NCI-H1092 treated with DMSO at 0.1 percent for 48 hours (cell line): ENCODE measurements around the gene TBC1D22A.

Source experiments
- DNase-seq: peaks from one replicate; lab custom pipeline; 2025; lab: John Stamatoyannopoulos, UW

TBC1D22A gene

GRCh38 chr22:46958191-46958590 lies 195.7 kb downstream of the TBC1D22A start:
- no peak for DNase-seq

DNA sequence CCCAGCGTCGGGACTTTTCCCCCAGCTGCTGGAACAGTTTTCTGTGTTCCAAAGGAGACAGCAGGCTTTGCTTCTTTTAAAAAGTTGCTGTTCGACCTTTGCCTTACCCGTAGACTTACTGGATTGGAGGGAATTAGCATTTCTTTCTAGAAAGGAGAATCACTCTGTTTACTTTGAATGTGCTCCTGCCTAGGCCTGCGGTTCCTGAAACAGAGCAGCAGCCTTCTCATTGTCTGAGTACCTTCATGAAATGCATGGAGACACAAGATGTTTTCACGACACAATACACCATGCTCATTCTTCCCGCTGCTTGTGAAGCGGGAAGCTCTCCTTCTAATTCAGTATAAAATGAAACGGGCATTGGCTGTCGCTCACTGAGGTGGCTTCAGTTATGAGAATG lies 196.2 kb downstream of the TBC1D22A start:
- DNase-seq, result no peak

- DNase-seq, result no peak
These were observed 196.9 kb downstream of the TBC1D22A start for GRCh38 chr22:46959369-46959768.

DNA sequence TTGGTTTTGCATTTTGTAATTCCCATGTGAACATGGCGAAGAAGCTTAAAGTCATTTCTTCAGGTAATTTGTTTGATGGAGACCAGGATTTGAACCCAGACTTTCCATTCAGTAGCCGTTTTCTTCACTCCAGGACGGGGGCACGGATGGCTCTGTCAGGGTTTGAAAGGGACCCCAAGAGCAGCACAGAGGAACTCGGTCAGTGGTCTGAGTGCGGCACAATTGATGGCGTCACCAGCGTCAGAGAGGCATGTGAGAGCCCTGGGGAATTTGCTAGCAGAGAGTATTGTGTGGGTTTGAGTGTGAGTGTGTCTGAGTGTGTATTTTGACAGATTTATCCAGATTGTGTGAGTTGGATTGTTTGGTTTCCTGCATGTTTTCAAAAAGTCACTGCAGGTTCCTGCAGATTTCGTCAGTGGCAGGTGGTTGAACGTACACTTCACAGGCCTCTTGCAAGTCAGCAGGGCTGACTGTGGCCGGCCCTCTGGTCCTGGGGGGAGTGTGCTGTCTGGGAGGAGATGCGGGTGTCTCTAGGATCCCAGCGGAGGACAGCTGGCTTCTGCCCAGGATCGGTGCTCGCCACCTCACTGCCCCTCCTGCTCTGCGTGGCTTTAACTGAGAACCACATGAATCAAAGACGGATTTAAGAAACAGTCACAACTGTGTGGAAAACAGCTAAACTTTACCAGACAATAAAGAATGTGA lies 199.3 kb downstream of the TBC1D22A start:
- DNase-seq, result no peak

- no peak for DNase-seq
These were observed 200.0 kb downstream of the TBC1D22A start for GRCh38 chr22:46962406-46962805.

GRCh38 chr22:46963672-46964545 lies 201.5 kb downstream of the TBC1D22A start:
- peak; percentile 71 for DNase-seq

DNA sequence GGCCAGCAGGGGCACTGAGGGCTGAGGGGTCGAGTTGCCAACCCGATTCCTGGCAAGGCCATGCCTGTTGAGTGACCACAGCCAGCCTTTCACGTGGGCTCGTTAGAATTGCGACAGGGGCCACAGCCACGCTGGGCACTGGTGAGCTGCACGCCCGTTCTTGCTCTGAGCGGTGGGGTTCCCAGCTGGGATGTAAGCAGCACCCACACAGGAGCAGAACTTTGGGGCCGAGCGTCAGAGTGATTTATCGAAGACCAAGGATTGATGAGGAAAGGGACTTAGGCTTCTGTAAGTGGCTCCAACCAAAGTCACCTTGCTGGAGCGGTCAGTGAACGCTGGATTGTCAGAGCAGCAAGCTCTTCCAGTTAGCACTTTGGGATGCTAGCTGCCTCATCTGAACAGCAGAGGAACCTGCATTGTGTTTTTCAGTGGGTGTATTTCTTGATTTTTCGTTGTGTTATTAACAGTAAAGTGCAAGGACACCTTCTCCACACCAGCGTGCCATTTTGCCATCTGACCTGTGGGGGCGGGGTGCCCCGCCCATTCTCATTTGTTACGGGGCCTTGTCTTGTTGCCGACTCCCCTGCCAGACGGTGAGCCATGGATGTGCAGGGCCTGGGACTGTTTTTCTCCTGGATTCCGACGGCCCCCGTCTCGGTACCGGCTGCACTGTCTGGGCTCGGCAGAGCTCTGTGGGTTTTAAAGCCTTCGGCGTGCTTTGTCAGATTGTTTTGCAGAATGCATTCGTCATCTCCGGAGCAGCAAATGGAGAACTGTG lies 202.5 kb downstream of the TBC1D22A start:
- DNase-seq, result no peak

DNA sequence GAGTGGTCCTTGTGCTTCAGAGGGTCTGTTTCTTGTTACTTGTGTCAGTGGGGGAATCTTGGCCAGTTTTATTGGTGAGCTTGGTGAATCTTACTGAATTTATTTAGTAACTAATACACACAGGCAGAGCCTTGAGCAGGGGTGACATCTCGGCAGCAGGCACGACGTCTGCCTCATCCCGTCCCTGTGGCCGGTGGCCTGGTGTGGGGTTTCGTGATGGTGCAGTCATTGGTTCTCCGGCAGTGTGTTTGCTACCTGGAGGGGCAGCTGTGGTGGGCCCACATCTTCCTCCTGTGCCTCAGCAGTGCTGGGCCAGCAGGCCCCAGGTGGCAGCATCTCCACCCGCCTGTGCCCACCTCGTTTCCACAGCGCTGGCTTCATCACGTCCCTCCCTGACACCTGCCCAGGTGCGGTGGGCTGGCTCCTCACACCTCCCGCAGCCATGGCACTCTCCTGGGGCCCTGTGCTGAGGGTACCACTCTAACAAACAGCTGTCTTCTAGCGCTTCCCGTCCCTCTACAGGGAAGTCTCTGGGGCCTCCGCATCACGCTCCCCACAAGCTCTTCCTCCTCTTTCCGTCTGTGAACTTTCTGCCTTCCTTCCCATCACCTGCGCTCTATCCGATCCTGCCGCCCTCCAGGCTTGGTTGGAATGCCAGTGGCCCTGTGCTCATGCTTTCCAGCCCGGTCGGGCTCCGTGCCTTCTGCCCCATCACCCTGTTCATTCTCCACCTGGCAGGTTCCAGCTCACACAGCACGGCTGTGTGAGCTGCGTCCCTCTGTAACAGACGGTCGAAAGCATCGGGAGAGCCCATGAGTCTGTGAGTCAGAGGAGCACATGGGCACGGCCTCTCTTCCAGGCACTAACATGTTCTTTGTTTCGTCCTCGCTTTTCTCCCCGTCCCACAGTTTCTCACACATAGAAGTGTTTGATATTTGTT lies 203.4 kb downstream of the TBC1D22A start:
- DNase-seq, result no peak

GRCh38 chr22:46966495-46966845 lies 204.0 kb downstream of the TBC1D22A start:
- no peak for DNase-seq

DNA sequence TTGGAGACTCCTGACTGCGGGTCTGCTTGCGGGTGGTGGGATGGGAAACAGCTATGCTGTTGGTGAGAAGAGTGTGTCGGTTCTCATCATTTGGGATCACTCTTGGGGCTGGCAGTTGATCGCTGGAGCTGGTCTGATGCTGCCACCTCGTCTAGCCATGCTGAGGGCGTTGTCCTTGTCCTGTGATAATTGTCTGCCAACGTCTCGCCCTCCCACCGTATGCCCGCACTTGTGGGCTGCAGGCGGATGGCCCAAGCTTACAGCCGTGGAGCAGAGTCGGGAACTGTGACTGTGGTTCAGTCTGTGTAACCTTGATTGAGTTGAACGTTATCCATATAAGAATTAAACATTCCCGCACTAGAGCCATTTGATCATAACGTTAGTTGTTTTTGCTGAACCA lies 204.4 kb downstream of the TBC1D22A start:
- no peak for DNase-seq

DNA sequence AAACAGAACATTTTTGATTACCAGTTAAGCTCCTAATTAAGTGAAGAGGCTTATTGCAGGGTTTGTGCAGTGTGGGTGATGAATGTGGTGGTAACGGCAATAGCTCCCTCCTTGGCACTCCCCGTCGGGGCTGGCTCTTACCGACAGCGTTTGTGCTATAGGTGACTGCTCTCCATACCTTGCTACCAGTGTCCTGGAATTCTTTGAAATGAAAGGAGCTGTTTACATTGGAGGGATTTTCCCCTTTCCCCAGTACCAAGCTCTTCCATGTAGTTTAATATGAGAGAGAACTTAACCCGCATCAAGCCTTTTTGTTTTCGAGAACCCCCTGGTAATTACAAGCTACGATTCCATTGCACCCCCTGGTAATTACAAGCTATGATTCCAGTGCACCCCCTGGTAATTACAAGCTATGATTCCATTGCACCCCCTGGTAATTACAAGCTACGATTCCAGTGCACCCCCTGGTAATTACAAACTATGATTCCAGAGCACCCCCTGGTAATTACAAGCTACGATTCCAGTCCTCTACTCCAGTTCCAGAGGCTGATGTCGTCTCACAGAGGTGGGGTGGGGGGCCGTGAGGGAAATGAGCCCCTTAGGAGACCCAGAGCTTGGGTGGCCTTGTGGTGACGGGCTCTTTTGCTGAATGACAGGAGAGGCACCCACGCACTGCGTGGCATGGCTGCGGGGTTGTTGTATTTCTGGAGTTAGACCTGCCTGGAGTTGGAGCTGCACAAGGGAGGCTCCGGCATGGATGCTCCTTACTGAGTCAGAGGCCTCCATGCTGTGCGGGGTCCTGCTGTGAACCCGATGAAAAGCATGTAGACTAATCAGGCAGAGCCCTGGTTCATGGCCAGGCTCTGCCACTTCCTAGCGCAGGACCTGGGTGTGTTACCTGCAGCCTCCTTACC lies 205.3 kb downstream of the TBC1D22A start:
- DNase-seq, result no peak

DNA sequence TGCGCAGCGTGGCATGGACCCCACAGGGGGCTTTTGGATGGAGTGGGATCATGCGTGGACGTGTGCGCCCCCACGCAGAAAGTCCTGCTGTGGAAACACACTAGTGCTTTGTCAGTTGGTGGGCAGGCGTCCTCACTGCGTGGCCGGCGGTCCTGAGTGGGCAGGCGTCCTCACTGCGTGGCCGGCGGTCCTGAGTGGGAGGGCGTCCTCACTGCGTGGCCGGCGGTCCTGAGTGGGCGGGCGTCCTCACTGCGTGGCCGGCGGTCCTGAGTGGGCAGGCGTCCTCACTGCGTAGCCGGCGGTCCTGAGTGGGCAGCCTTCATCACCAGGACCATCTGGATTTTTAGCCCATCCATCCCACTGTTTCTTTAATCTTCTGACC lies 205.9 kb downstream of the TBC1D22A start:
- no peak for DNase-seq

DNA sequence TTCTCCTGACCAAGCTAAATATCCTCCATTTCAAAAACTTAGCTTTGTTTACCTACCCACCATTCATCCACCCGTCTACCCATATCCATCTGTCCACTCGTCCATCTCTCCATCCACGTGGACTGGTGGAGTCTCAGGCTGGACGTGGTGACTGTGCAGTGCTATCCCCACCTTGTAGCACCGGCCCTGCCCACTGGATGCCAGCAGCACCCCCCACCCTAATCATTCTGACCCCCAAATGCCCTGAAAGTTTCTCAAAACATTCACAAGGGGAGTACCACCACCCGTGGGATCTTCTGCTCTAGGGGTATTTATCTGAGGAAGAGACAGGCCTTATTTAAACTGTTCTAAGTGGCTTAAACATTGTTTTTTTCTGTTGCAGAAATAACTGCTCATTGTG lies 206.4 kb downstream of the TBC1D22A start:
- no peak for DNase-seq

DNA sequence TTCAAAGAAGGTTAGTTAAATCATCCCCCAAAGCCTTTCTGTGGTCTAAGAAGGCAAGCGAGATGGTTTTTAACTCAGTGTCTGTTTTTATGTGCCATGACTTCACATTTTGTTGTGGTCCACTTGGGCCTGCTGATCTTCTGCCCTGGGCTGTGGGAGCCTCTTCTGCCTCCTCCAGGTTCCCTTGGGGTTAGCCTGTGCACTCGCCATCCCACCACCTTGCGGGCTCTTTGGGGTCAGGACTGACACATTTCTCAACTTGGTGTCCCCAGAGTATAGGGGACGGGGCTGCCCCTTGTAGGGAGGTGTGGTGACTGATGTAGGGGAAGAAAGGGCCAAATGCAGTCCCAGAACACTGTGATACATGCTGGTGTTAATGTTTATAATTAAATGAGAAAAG lies 207.0 kb downstream of the TBC1D22A start:
- no peak for DNase-seq

DNA sequence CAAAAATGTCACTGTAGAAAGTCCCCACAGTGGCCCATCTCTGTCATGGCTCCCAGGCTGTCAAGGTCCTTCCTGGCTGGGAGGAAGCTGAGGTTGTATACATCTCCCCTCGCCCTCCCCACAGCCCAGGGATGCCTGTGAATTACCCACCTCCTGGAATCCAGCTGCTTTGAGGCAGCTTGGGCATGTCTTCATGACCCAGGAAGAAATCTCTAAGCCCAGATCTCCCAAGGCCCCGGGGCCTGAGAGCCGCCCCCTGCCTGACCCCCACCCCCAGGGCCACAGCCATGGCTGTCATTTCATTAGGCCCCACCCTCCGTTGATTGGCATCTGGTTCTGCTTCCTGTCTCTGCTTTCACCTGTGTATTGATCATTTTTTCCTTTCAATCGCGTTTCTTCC lies 207.5 kb downstream of the TBC1D22A start:
- DNase-seq, result no peak

- no peak for DNase-seq
These were observed 208.1 kb downstream of the TBC1D22A start for GRCh38 chr22:46970411-46971098.

DNA sequence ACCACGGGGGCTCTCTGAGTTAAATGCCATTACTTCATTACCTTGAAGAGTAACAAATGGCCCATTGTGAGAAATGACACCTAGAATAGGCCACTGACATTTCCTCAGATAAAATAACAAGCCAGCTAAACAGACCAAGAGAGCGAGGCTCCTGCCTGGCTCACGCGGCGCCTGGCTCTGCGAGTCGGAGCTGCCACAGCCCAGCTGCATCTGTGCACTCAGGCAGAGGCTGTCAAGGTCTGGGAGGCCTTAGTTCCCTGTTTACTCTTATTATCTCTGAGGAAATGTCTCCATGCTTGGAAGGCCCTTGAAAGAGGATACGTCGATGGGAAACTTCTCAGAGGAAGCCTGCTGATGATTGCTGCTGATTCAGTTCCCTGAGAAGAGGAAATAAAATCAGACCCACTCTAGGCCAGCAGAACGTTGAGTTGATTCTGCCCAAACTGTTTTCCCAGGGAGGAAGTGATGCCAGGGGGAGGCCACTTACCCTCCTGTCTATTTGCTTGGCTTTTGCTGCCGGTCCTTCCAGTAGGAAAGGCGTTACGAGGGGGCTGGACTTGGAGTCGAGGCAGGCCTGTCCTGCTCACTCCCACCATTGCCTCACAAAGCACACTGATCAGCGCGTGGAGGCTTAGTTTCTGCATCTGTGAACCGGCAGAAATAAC lies 208.8 kb downstream of the TBC1D22A start:
- DNase-seq, result peak; percentile 17

- no peak for DNase-seq
These were observed 209.3 kb downstream of the TBC1D22A start for GRCh38 chr22:46971764-46972125.

DNA sequence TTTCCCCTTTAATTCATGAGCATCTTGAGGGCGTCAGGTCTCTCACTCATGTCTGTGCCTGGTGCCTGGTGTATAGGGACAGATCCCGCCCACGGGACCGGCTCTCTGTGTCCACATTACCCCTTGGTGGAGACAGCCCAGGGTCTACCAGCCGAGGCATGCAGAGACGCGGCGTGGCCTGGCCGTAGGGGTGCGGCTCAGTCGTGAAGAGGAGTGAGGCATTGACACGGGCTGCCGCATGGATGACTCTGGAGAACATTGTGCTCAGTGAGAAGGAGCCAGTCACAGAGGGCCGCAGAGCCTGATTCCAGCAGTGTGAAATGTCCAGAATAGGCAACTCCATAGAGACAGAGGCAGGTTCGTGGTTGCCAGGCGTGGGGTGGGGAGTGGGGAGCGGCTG lies 209.8 kb downstream of the TBC1D22A start:
- DNase-seq, result no peak
